ENCODE measurements around the gene HUNK. TPM values are rescaled to one million over a fixed set of nuclear protein-coding genes. Genes with fewer than 3 reads are reported as not detected.
A peak's percentile ranks its signal among the peaks of the same experiment; 100 is the strongest.

The HUNK gene
- total RNA-seq, 1 donor from 2014 or later = 1.9 TPM

- Histone ChIP-seq H3K4me3 (peak overlapping the region; percentile 58), H3K4me1 (peaks cover 22% of the 10 kb centered on the region), H3K9me3 (no peaks in the 10 kb centered on the region), H3K27me3 (ENCODE audit: low read depth) (peaks cover 58% of the 10 kb centered on the region), H3K27ac (no peak overlapping the region), H3K36me3 (no peaks in the 10 kb centered on the region)
- intact Hi-C loops (cut with DNase I) = no loop called here
- ATAC-seq (no peak), DNase-seq (no peak)
- TF ChIP-seq CTCF (IDR thresholded peaks at IDR 0.05) = no peak
Observed at GRCh38 chr21:31872072-31872451, 758 bp upstream of the HUNK start.

GRCh38 chr21:31873275-31873695 lies 465 bp downstream of the HUNK start:
- Histone ChIP-seq H3K4me1 (peaks cover 22% of the 10 kb centered on the region), H3K4me3 (peak overlapping the region; percentile 58), H3K9me3 (no peaks in the 10 kb centered on the region), H3K27ac (peak overlapping the region; percentile 18), H3K27me3 (ENCODE audit: low read depth) (peaks cover 58% of the 10 kb centered on the region), H3K36me3 (no peaks in the 10 kb centered on the region)
- ATAC-seq (peak; percentile 20 to 28), DNase-seq (no peak)
- intact Hi-C loops (cut with DNase I) = no loop called here
- TF ChIP-seq CTCF (IDR thresholded peaks at IDR 0.05) = no peak

GRCh38 chr21:31873696-31874599 lies 1.1 kb downstream of the HUNK start:
- intact Hi-C loops (cut with DNase I) = no loop called here

GRCh38 chr21:31874812-31875212 lies 2.0 kb downstream of the HUNK start:
- Histone ChIP-seq H3K4me3 (no peak overlapping the region), H3K36me3 (no peaks in the 10 kb centered on the region), H3K9me3 (no peaks in the 10 kb centered on the region), H3K4me1 (peaks cover 22% of the 10 kb centered on the region), H3K27ac (no peak overlapping the region), H3K27me3 (ENCODE audit: low read depth) (peaks cover 56% of the 10 kb centered on the region)
- intact Hi-C loops (cut with DNase I) = no loop called here
- ATAC-seq = peak in 1 of 2 donors; percentile 5
- no peak for DNase-seq
- TF ChIP-seq CTCF (IDR thresholded peaks at IDR 0.05) = no peak

More at GRCh38 chr21:31873696-31874599, 1.1 kb downstream of the HUNK start:
- Histone ChIP-seq H3K4me1 (peaks cover 22% of the 10 kb centered on the region), H3K27ac (no peak overlapping the region), H3K27me3 (ENCODE audit: low read depth) (peaks cover 58% of the 10 kb centered on the region), H3K4me3 (peak overlapping the region; percentile 58), H3K36me3 (no peaks in the 10 kb centered on the region), H3K9me3 (no peaks in the 10 kb centered on the region)
- ATAC-seq (peak; percentile 66 to 74), DNase-seq (peak; percentile 57)
- TF ChIP-seq CTCF (IDR thresholded peaks at IDR 0.05) = peak; percentile 44

- H3K9me3 ChIP-seq = no peaks in the 10 kb centered on the region
- intact Hi-C loops (cut with DNase I) = no loop called here
- DNase-seq (no peak), ATAC-seq (no peak)
- H3K36me3 ChIP-seq = no peaks in the 10 kb centered on the region
- peaks cover 22% of the 10 kb centered on the region for H3K4me1 ChIP-seq
- no peak overlapping the region for H3K4me3 ChIP-seq
- TF ChIP-seq CTCF (IDR thresholded peaks at IDR 0.05) = no peak
- peaks cover 48% of the 10 kb centered on the region for H3K27me3 ChIP-seq (ENCODE audit: low read depth)
- no peak overlapping the region for H3K27ac ChIP-seq
Observed at GRCh38 chr21:31875496-31876015, 2.7 kb downstream of the HUNK start.
